ENCODE data around the gene AP3B1.

AP3B1 gene

DNA sequence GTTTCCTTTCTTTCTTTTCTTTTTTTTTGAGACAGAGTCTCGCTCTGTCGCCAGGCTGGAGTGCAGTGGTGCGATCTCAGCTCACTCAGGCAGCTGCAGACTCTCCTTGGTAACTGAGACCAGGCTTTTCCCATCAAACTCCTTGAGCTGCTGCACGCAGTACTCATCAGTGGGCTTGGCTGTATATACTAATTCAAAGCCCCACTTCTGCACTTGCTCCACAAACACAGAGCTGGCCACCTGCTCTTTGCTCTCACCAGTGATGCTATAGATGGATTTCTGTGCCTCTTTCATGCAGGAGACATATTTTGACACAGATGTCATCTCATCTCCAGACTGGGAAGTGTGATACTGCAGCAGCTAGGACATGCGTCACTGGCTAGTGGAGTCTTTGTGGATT lies 252.7 kb downstream of the AP3B1 start:
- TF ChIP-seq, protein P1, sequence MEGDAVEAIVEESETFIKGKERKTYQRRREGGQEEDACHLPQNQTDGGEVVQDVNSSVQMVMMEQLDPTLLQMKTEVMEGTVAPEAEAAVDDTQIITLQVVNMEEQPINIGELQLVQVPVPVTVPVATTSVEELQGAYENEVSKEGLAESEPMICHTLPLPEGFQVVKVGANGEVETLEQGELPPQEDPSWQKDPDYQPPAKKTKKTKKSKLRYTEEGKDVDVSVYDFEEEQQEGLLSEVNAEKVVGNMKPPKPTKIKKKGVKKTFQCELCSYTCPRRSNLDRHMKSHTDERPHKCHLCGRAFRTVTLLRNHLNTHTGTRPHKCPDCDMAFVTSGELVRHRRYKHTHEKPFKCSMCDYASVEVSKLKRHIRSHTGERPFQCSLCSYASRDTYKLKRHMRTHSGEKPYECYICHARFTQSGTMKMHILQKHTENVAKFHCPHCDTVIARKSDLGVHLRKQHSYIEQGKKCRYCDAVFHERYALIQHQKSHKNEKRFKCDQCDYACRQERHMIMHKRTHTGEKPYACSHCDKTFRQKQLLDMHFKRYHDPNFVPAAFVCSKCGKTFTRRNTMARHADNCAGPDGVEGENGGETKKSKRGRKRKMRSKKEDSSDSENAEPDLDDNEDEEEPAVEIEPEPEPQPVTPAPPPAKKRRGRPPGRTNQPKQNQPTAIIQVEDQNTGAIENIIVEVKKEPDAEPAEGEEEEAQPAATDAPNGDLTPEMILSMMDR (IDR thresholded peaks at IDR 0.05; ENCODE audit: low read depth, low read length): no peak
- no peak overlapping the region for H3K4me3 ChIP-seq (ENCODE audit: low read depth, low read length)

DNA sequence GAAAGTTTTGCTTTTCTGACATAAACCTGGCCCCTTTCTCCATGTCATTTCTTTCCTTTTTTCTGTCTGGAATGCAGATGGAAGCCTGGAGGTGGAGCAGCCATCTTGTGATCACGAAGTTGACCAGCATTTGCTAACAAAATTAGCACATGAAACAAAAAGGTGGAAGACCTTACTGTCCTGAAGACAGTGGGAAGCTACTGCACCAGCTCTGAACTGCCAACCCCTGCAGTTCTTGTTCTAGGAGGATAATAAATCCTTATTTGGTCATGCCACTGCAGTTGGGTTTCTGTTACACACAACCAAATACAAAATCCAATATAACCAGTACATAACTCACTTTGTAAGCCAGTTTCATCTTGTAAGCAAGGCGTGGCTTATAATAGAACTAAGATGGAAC lies 269.0 kb downstream of the AP3B1 start:
- no peak overlapping the region for H3K4me3 ChIP-seq (ENCODE audit: low read depth, low read length)
- TF ChIP-seq, protein P1 (IDR thresholded peaks at IDR 0.05; ENCODE audit: low read depth, low read length): no peak

DNA sequence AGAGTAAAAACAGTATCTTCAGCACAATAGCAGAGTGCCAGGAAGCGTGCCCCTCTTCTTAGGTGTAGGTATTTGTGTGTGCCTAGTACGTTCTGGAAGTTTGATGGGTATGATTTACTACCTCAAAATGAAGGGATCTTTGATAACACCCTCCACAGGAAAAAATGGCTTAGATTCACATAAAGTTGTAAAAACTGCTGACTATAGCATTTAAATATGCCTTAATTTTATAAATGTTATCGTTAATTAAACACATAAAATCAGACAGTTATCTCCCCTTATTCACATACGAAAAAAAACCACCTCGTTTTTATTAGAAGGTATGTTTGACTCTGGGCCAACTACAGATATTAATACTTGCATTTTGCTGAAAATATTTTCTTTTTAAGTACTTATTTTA lies 274.8 kb downstream of the AP3B1 start:
- no peak overlapping the region for H3K4me3 ChIP-seq (ENCODE audit: low read depth, low read length)
- TF ChIP-seq, protein P1 (IDR thresholded peaks at IDR 0.05; ENCODE audit: low read depth, low read length): no peak

DNA sequence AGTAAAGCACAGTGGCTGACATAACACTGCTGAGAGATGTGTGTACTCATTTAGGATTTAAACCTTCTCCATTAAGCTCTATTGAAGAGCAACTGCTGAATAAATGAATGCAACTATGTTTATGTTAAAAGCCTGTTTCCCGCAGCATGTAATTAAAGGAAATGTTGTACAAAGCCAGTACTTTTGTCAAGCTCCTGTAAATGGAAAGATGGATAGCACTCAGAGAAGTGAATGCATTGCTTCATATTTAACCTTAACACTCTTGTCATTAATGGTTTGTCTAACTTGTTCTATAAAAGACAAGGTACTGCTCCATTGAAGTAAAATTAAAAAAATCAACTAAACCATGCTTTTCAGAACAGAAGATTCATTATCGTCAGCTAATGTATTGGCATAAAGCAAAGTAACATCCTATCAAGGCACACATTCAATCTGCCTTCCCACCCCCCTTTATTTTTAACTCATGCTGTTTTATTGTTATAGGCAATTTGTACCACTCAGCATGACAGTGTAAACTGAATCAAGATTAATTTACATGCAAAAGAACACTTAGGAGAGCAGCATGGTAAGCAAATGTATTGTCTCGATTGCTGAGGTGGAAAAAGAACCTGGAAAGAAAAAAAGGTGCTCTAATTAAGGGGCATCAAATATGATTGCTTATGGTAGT lies 277.5 kb downstream of the AP3B1 start:
- H3K4me3 ChIP-seq (ENCODE audit: low read depth, low read length): no peak overlapping the region
- TF ChIP-seq, protein P1 (IDR thresholded peaks at IDR 0.05; ENCODE audit: low read depth, low read length): no peak

DNA sequence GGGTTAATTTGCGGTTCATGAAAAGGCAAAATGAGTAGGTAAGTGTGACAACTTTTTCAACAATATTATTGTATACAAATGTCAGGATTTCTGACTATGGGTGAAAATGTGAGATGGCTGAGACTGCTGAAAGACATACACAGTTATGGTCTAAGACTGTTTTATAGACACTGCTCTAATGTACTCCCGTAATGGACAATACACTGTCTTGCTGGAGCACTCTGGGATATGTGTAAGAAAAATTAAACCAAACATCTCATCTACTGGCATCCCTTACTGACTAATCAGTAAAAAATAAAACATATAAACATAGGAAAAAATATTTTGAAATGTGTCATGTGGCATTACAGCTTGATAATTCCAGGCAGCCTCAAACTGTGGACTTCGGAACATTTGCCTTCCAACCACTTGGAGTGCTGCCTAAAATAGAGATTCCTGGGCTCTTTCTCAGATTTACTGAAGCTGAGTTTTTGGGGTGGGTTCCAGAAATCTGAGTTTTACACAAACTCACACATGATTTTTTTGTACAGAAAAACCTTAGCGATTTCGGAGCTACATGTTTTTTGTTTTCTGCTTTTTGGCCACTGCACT lies 284.5 kb downstream of the AP3B1 start:
- H3K4me3 ChIP-seq (ENCODE audit: low read depth, low read length): peak overlapping the region; percentile 48
- TF ChIP-seq, protein P1 (IDR thresholded peaks at IDR 0.05; ENCODE audit: low read depth, low read length): no peak

DNA sequence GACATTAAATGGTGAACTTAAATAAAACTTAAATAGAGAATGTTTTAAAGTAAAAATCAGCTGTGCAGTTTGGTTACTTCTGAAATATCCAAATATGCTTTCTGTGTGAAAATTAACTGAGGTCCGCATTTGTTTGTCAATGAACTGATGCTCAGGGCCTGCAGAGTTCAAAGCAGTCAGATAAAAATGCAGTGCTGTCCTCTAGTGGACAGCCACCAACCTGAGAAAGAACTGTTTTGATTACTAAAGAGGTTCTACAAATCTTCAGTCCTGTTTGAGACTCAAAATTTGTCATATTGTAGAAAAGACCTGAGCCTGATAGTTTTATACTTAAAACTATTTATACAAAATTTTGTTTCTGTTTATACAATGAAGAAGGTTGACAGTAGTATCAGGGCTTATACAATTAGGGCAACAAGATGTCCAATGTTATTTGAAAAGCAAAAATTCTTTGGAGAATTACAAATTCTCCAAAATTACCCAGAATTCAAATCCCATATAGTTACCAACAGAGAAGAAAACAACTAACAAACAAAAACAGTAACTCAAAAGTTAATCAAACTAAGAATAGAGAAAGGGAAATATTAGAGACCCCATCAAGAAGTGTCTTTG lies 286.0 kb downstream of the AP3B1 start:
- TF ChIP-seq, protein P1 (IDR thresholded peaks at IDR 0.05; ENCODE audit: low read depth, low read length): peak; percentile 87

DNA sequence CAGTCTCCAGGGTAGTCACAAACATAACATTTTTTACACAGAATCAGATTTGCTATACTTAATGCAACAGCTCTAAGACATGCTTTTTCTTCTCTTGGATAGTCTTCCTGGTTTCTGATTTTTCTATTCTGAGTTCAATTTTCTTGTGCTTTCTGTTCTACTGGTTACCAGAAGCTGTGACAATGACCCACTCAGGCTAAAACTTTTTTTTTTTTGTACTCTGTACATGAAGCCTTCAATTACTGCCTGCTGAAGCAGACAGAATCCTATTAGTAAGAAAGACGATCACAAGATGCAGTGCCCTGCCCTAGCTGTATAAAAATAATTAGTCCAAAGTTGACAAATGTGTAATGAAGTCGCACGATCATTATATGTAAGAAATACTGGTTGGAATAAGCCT lies 287.3 kb downstream of the AP3B1 start:
- TF ChIP-seq, protein P1 (IDR thresholded peaks at IDR 0.05; ENCODE audit: low read depth, low read length): no peak
- H3K4me3 ChIP-seq (ENCODE audit: low read depth, low read length): no peak overlapping the region

More for the DNA sequence above, 286.0 kb downstream of the AP3B1 start:
- H3K4me3 ChIP-seq (ENCODE audit: low read depth, low read length): no peak overlapping the region
